GM23338 (cell line): ENCODE results near the gene CNNM4. TPM values are rescaled to one million over a fixed set of nuclear protein-coding genes. Genes with fewer than 3 reads are reported as not detected.

Source experiments
- ATAC-seq: fragments of 200-7000 bp; cut with Tn5 transposase; 3 replicates; pipeline ENCODE4 v1.9.1; 2020
- DNase-seq: peaks from one replicate; pipeline ENCODE4 v3.0.0-alpha.2; 2015; ENCODE audit warnings: low spot score
- H2AFZ ChIP-seq: fragments of 200-600 bp; sonication (generic); 2 replicates; pipeline ENCODE4 v1.8.0; 2016; ENCODE audit warnings: antibody characterized with exemption, mild to moderate bottlenecking, moderate library complexity
- H3F3A ChIP-seq: fragments of 200-600 bp; sonication (generic); replicated peaks from 2 replicates; pipeline ENCODE4 v1.8.0; 2017; ENCODE audit warnings: antibody characterized with exemption, mixed run types, low read depth
- H3K27ac ChIP-seq: fragments of 200-600 bp; sonication (generic); 2 replicates; pipeline ENCODE4 v1.6.1; 2016; ENCODE audit warnings: low read depth
- H3K27me3 ChIP-seq: fragments of 200-600 bp; sonication (generic); 2 replicates; pipeline ENCODE4 v1.8.0; 2016; ENCODE audit warnings: mild to moderate bottlenecking, mixed run types, moderate library complexity; ENCODE audit not compliant: insufficient read depth
- H3K36me3 ChIP-seq: fragments of 200-600 bp; sonication (generic); 2 replicates; pipeline ENCODE4 v1.8.0; 2016; ENCODE audit warnings: mild to moderate bottlenecking; ENCODE audit not compliant: insufficient read depth
- H3K4me1 ChIP-seq: fragments of 200-600 bp; sonication (generic); 2 replicates; pipeline ENCODE4 v1.8.0; 2016; ENCODE audit warnings: mild to moderate bottlenecking, moderate library complexity; ENCODE audit not compliant: insufficient read depth
- H3K4me2 ChIP-seq: fragments of 200-600 bp; sonication (generic); 2 replicates; pipeline ENCODE4 v1.7.1; 2017; ENCODE audit warnings: mixed run types
- H3K4me3 ChIP-seq: fragments of 200-600 bp; sonication (generic); 2 replicates; pipeline ENCODE4 v1.6.1; 2016; ENCODE audit warnings: mixed run types
- H3K79me2 ChIP-seq: fragments of 200-600 bp; sonication (generic); replicated peaks from 2 replicates; pipeline ENCODE4 v1.8.0; 2017; ENCODE audit warnings: mild to moderate bottlenecking; ENCODE audit not compliant: insufficient read depth
- H3K9me2 ChIP-seq: fragments of 200-600 bp; sonication (generic); 2 replicates; pipeline ENCODE4 v1.8.0; 2017; ENCODE audit not compliant: insufficient read depth
- H4K20me1 ChIP-seq: fragments of 200-600 bp; sonication (generic); replicated peaks from 2 replicates; pipeline ENCODE4 v1.8.0; 2017; ENCODE audit warnings: mild to moderate bottlenecking; ENCODE audit not compliant: insufficient read depth
- H3K27ac Mint-ChIP-seq: 2 replicates; pipeline ENCODE4 v1.8.0; 2020; ENCODE audit warnings: inconsistent platforms, mild to moderate bottlenecking, moderate library complexity, mixed read lengths
- H3K27me3 Mint-ChIP-seq: 3 replicates; pipeline ENCODE4 v1.8.0; 2022; ENCODE audit warnings: low read depth, mild to moderate bottlenecking, moderate library complexity, mixed read lengths, inconsistent platforms; ENCODE audit not compliant: insufficient read depth, poor library complexity
- H3K36me3 Mint-ChIP-seq: 3 replicates; pipeline ENCODE4 v1.8.0; 2021; ENCODE audit warnings: low read depth, mild to moderate bottlenecking, inconsistent platforms, moderate library complexity, mixed read lengths
- H3K4me1 Mint-ChIP-seq: 3 replicates; pipeline ENCODE4 v1.8.0; 2020; ENCODE audit warnings: mild to moderate bottlenecking, inconsistent platforms, mixed read lengths
- H3K4me3 Mint-ChIP-seq: 3 replicates; pipeline ENCODE4 v1.8.0; 2021; ENCODE audit warnings: moderate library complexity, mild to moderate bottlenecking, inconsistent platforms, mixed read lengths
- H3K9me3 Mint-ChIP-seq: 3 replicates; pipeline ENCODE4 v1.8.0; 2020; ENCODE audit warnings: moderate library complexity, mild to moderate bottlenecking, inconsistent platforms, mixed read lengths
- EZH2phosphoT487 ChIP-seq: fragments of 200-600 bp; sonication (generic); IDR thresholded peaks from one replicate; pipeline ENCODE4 v1.8.1; 2018; ENCODE audit warnings: antibody characterized with exemption; ENCODE audit not compliant: unreplicated experiment
- POLR2AphosphoS5 ChIP-seq: IDR thresholded peaks from 2 replicates; pipeline ENCODE4 v1.6.1; 2016; ENCODE audit warnings: antibody characterized with exemption, low read depth
- ZNF114 ChIP-seq: fragments of 250-450 bp; sonication (Bioruptor Pico); IDR thresholded peaks from 2 replicates; pipeline ENCODE4 v1.5.0; 2020; ENCODE audit warnings: mild to moderate bottlenecking, moderate library complexity
- polyA plus RNA-seq: library from polyadenylated mRNA; unstranded; fragments of >200 nt; fragmentation: Nextera tagmentation; extraction: Ambion mirVana; gene quantifications from 2 replicates; pipeline ENCODE4 v1.2.1, GENCODE V29; 2016
- total RNA-seq: library from RNA; depleted of rRNA; stranded (reverse); fragments of >200 nt; shearing (Covaris generic); gene quantifications from 2 replicates; pipeline ENCODE4 v1.2.3, GENCODE V29; 2014
- TF ChIP-seq, protein P1 (sequence below): IDR thresholded peaks from one replicate; pipeline ENCODE4 v1.6.1; 2018; ENCODE audit warnings: antibody characterized with exemption; ENCODE audit not compliant: unreplicated experiment
- TF ChIP-seq, protein P2 (sequence below): fragments of 250-450 bp; sonication (Bioruptor Pico); IDR thresholded peaks from 2 replicates; pipeline ENCODE4 v1.5.0; 2020; ENCODE audit warnings: mild to moderate bottlenecking, moderate library complexity

Gene CNNM4
- total and polyA plus RNA-seq, 2 experiments from 2014 or later = 2.9 to 12.9 TPM

DNA sequence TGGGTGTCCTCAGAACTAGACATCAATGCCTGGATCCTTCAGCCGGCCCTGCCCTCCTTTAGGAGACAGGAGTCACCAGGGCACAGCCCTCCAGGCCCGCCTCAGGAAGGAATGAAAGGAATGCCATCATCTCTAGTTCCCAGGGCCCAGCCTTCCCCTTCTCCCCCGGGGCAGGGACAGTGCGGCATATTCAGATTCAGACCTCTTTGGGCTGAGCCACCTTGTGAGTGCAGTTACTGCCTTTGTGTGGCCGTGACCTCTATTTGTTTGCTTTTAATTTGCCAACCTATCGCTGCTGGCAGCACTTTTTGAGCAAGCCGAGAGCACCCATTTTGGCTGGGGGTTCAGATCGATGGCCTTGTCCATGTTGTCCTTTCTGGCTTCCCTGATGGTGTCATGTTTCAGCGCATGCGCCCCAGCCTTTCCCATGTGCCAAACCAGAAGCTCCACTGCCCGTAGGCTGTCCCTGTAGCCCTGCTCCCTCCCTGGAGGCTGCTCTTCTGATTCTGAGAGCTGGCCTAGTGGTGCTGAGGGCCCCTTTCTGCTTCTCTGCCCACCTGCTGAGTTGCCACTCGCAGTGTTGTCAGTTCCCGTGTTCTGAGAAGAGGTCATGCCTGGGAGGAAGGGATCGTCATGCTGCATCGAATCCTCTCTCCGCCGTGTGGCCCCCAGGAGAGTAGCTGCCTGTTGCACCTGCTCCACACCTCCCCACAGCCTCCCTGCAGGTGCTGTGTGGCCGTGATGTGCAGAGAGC is 72.2 kb downstream of the CNNM4 start:
- no peaks in the 10 kb centered on the region for H3K9me2 ChIP-seq
- no peaks in the 10 kb centered on the region for H3K79me2 ChIP-seq
- peak overlapping the region; percentile 95 for H3K27ac Mint-ChIP-seq
- H3K27me3 ChIP-seq = no peaks in the 10 kb centered on the region
- peaks cover 18% of the 10 kb centered on the region for H3K4me1 ChIP-seq
- H3K27me3 Mint-ChIP-seq = peaks cover 14% of the 10 kb centered on the region
- H3K36me3 Mint-ChIP-seq = peaks cover 75% of the 10 kb centered on the region
- DNase-seq = peak; percentile 91
- peak overlapping the region; percentile 80 for H3K4me3 Mint-ChIP-seq
- H3F3A ChIP-seq = peaks cover 21% of the 10 kb centered on the region; the same call in 1 of the 2 replicates
- peak overlapping the region; percentile 81 for H3K27ac ChIP-seq
- H3K4me2 ChIP-seq = peak overlapping the region; percentile 59
- H3K9me3 Mint-ChIP-seq = no peaks in the 10 kb centered on the region; the same call in 2 of the 3 replicates
- H3K4me1 Mint-ChIP-seq = peaks cover 25% of the 10 kb centered on the region
- peak overlapping the region; percentile 31 for H3K4me3 ChIP-seq
- H3K36me3 ChIP-seq = peaks cover 27% of the 10 kb centered on the region; the same call in 1 of the 2 replicates
- no peak overlapping the region for H2AFZ ChIP-seq
- peak; percentile 93 for ATAC-seq
- TF ChIP-seq, protein P1, sequence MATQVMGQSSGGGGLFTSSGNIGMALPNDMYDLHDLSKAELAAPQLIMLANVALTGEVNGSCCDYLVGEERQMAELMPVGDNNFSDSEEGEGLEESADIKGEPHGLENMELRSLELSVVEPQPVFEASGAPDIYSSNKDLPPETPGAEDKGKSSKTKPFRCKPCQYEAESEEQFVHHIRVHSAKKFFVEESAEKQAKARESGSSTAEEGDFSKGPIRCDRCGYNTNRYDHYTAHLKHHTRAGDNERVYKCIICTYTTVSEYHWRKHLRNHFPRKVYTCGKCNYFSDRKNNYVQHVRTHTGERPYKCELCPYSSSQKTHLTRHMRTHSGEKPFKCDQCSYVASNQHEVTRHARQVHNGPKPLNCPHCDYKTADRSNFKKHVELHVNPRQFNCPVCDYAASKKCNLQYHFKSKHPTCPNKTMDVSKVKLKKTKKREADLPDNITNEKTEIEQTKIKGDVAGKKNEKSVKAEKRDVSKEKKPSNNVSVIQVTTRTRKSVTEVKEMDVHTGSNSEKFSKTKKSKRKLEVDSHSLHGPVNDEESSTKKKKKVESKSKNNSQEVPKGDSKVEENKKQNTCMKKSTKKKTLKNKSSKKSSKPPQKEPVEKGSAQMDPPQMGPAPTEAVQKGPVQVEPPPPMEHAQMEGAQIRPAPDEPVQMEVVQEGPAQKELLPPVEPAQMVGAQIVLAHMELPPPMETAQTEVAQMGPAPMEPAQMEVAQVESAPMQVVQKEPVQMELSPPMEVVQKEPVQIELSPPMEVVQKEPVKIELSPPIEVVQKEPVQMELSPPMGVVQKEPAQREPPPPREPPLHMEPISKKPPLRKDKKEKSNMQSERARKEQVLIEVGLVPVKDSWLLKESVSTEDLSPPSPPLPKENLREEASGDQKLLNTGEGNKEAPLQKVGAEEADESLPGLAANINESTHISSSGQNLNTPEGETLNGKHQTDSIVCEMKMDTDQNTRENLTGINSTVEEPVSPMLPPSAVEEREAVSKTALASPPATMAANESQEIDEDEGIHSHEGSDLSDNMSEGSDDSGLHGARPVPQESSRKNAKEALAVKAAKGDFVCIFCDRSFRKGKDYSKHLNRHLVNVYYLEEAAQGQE = no peak
- TF ChIP-seq POLR2AphosphoS5 = peak; percentile 30; the same call in 1 of the 2 replicates
- H4K20me1 ChIP-seq = peaks cover 11% of the 10 kb centered on the region

DNA sequence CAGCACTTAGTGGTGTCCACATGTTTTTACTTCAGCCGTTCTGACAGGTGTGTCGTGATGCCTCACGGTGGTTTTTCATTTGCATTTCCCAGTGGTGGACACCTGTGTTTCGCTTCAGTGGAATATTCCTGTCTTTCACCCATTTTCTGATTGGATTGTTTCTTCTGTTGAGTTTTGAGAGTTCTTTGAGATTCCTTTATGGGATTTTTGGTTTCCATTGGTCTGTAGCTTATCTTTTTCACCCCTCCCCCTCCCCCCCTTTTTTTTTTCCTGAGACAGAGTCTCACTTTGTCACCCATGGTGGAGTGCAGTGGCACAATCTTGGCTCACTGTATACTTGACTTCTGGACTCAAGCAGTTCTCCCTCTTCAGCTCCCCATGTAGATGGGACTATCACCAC is 75.1 kb downstream of the CNNM4 start:
- no peak for TF ChIP-seq ZNF114 (CRISPR knock-in tag)
- Mint-ChIP-seq H3K36me3 (peaks cover 49% of the 10 kb centered on the region), H3K27me3 (peaks cover 19% of the 10 kb centered on the region), H3K4me1 (peaks cover 25% of the 10 kb centered on the region), H3K4me3 (no peak overlapping the region), H3K9me3 (no peaks in the 10 kb centered on the region; the same call in 2 of the 3 replicates), H3K27ac (no peak overlapping the region)
- ATAC-seq = no peak
- H3K4me1 ChIP-seq = peaks cover 24% of the 10 kb centered on the region
- DNase-seq = no peak
- H3K79me2 ChIP-seq = no peaks in the 10 kb centered on the region
- H3K4me2 ChIP-seq = no peak overlapping the region
- H3K36me3 ChIP-seq = peaks cover 18% of the 10 kb centered on the region; the same call in 1 of the 2 replicates
- peaks cover 11% of the 10 kb centered on the region for H4K20me1 ChIP-seq
- H3K4me3 ChIP-seq = no peak overlapping the region
- H3K27ac ChIP-seq = no peak overlapping the region
- H3K9me2 ChIP-seq = no peaks in the 10 kb centered on the region
- H2AFZ ChIP-seq = no peak overlapping the region
- H3F3A ChIP-seq = peaks cover 21% of the 10 kb centered on the region; the same call in 1 of the 2 replicates
- H3K27me3 ChIP-seq = no peaks in the 10 kb centered on the region

DNA sequence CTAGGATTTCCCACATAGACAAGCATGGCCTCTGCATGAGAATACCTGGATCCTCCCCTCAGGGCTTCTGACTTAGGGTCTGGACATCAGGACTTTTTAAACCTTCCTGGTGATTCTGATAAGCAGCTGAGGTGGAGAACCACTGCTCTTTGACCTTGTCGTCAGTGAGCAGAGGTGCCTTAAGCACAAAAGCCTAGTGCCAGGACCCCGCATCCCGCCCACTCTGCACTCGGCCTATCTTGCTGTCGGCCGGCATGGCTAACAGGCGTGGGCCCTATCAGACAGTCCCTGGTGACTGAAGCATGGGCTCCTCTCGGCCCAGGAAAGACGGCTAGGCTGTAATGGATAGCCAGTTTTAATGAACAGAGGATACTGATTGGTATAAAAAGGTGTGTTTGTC is 76.9 kb downstream of the CNNM4 start:
- no peak overlapping the region for H3K4me2 ChIP-seq
- H2AFZ ChIP-seq = no peak overlapping the region
- H4K20me1 ChIP-seq = peaks cover 11% of the 10 kb centered on the region; the same call in 1 of the 2 replicates
- no peak for DNase-seq
- H3K4me1 ChIP-seq = peaks cover 16% of the 10 kb centered on the region
- H3K4me3 ChIP-seq = no peak overlapping the region
- no peak for ATAC-seq
- no peaks in the 10 kb centered on the region for H3K79me2 ChIP-seq
- peaks cover 7% of the 10 kb centered on the region; the same call in 1 of the 2 replicates for H3F3A ChIP-seq
- H3K9me2 ChIP-seq = no peaks in the 10 kb centered on the region
- H3K27me3 ChIP-seq = no peaks in the 10 kb centered on the region
- Mint-ChIP-seq H3K27ac (no peak overlapping the region), H3K4me3 (no peak overlapping the region), H3K9me3 (no peaks in the 10 kb centered on the region; the same call in 2 of the 3 replicates), H3K36me3 (peaks cover 34% of the 10 kb centered on the region), H3K4me1 (peaks cover 14% of the 10 kb centered on the region), H3K27me3 (peaks cover 19% of the 10 kb centered on the region)
- H3K36me3 ChIP-seq = peaks cover 9% of the 10 kb centered on the region; the same call in 1 of the 2 replicates
- H3K27ac ChIP-seq = no peak overlapping the region
- TF ChIP-seq ZNF114 (CRISPR knock-in tag) (no peak), EZH2phosphoT487 (no peak)
- TF ChIP-seq, protein P2, sequence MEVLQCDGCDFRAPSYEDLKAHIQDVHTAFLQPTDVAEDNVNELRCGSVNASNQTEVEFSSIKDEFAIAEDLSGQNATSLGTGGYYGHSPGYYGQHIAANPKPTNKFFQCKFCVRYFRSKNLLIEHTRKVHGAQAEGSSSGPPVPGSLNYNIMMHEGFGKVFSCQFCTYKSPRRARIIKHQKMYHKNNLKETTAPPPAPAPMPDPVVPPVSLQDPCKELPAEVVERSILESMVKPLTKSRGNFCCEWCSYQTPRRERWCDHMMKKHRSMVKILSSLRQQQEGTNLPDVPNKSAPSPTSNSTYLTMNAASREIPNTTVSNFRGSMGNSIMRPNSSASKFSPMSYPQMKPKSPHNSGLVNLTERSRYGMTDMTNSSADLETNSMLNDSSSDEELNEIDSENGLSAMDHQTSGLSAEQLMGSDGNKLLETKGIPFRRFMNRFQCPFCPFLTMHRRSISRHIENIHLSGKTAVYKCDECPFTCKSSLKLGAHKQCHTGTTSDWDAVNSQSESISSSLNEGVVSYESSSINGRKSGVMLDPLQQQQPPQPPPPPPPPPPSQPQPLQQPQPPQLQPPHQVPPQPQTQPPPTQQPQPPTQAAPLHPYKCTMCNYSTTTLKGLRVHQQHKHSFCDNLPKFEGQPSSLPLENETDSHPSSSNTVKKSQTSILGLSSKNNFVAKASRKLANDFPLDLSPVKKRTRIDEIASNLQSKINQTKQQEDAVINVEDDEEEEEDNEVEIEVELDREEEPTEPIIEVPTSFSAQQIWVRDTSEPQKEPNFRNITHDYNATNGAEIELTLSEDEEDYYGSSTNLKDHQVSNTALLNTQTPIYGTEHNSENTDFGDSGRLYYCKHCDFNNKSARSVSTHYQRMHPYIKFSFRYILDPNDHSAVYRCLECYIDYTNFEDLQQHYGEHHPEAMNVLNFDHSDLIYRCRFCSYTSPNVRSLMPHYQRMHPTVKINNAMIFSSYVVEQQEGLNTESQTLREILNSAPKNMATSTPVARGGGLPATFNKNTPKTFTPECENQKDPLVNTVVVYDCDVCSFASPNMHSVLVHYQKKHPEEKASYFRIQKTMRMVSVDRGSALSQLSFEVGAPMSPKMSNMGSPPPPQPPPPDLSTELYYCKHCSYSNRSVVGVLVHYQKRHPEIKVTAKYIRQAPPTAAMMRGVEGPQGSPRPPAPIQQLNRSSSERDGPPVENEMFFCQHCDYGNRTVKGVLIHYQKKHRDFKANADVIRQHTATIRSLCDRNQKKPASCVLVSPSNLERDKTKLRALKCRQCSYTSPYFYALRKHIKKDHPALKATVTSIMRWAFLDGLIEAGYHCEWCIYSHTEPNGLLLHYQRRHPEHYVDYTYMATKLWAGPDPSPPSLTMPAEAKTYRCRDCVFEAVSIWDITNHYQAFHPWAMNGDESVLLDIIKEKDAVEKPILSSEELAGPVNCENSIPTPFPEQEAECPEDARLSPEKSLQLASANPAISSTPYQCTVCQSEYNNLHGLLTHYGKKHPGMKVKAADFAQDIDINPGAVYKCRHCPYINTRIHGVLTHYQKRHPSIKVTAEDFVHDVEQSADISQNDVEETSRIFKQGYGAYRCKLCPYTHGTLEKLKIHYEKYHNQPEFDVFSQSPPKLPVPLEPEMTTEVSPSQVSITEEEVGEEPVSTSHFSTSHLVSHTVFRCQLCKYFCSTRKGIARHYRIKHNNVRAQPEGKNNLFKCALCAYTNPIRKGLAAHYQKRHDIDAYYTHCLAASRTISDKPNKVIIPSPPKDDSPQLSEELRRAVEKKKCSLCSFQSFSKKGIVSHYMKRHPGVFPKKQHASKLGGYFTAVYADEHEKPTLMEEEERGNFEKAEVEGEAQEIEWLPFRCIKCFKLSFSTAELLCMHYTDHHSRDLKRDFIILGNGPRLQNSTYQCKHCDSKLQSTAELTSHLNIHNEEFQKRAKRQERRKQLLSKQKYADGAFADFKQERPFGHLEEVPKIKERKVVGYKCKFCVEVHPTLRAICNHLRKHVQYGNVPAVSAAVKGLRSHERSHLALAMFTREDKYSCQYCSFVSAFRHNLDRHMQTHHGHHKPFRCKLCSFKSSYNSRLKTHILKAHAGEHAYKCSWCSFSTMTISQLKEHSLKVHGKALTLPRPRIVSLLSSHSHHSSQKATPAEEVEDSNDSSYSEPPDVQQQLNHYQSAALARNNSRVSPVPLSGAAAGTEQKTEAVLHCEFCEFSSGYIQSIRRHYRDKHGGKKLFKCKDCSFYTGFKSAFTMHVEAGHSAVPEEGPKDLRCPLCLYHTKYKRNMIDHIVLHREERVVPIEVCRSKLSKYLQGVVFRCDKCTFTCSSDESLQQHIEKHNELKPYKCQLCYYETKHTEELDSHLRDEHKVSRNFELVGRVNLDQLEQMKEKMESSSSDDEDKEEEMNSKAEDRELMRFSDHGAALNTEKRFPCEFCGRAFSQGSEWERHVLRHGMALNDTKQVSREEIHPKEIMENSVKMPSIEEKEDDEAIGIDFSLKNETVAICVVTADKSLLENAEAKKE (CRISPR knock-in tag) = no peak
